Spleen (tissue), 7 donors: ENCODE data around the gene FOXK1.

Experiments used
- CTCF ChIP-seq, 11 experiments: fragments of 200-600 bp in 7 of 11; fragments of 450-650 bp in 4 of 11; sonication (generic) in 4 of 11; IDR thresholded peaks in 8 of 11; conservative IDR thresholded peaks in 3 of 11; 1 replicate in 7 of 11; 2 replicates in 4 of 11; pipeline versions ENCODE4 v1.4.0 to v1.8.0; 2016 to 2021; ENCODE audit warnings: antibody characterized with exemption in 11 of 11, inconsistent platforms in 4 of 11, mild to moderate bottlenecking in 1 of 11
- POLR2A ChIP-seq, 3 donors: fragments of 450-650 bp; IDR thresholded peaks; one replicate each; pipeline ENCODE4 v1.5.1; 2017; ENCODE audit warnings: antibody characterized with exemption in 3 of 3, mild to moderate bottlenecking in 1 of 3
- POLR2AphosphoS5 ChIP-seq, 3 donors: sonication (generic); formaldehyde crosslinking; IDR thresholded peaks; one replicate each; pipeline ENCODE4 v1.5.1; 2017; ENCODE audit warnings: antibody characterized with exemption in 3 of 3
- donor health status: DM: no; HTN: no; CAD: no; lungs with moderate emphysema.
- donor health status: DM: no; HTN: no; CAD: no.
- donor health status: DM: no; HTN: no; CAD: no.

- TF ChIP-seq POLR2AphosphoS5 (IDR thresholded peaks at IDR 0.05) (no peak), CTCF (IDR thresholded peaks at IDR 0.05 in 8 of 11, conservative IDR thresholded peaks at IDR 0.05 in 3 of 11) (no peak), POLR2A (IDR thresholded peaks at IDR 0.05) (no peak)
Measured at GRCh38 chr7:4722960-4723630, 41.0 kb downstream of the FOXK1 start.
